HEK293 (cell line): ENCODE data around the gene TEX28.

Experiments
- GFI1B ChIP-seq: fragments of 450-650 bp; formaldehyde crosslinking; IDR thresholded peaks from 2 replicates; pipeline ENCODE4 v1.5.1; 2016; ENCODE audit warnings: missing biosample characterization, missing genetic modification characterization
- OVOL3 ChIP-seq: fragments of 450-650 bp; formaldehyde crosslinking; IDR thresholded peaks from 2 replicates; pipeline ENCODE4 v1.5.1; 2016; ENCODE audit warnings: missing biosample characterization, missing genetic modification characterization
- ZBTB21 ChIP-seq: fragments of 450-650 bp; formaldehyde crosslinking; IDR thresholded peaks from 2 replicates; pipeline ENCODE4 v1.5.1; 2017; ENCODE audit warnings: missing biosample characterization, missing genetic modification characterization
- ZFP3 ChIP-seq: fragments of 450-650 bp; formaldehyde crosslinking; IDR thresholded peaks from 2 replicates; pipeline ENCODE4 v1.5.1; 2016; ENCODE audit warnings: low read depth, missing biosample characterization, missing genetic modification characterization
- ZFP37 ChIP-seq: fragments of 450-650 bp; formaldehyde crosslinking; IDR thresholded peaks from 2 replicates; pipeline ENCODE4 v1.5.1; 2016; ENCODE audit warnings: missing biosample characterization, missing genetic modification characterization
- ZNF121 ChIP-seq: fragments of 450-650 bp; formaldehyde crosslinking; IDR thresholded peaks from 2 replicates; pipeline ENCODE4 v1.5.1; 2016; ENCODE audit warnings: missing biosample characterization, missing genetic modification characterization
- ZNF138 ChIP-seq: fragments of 450-650 bp; formaldehyde crosslinking; IDR thresholded peaks from 2 replicates; pipeline ENCODE4 v1.5.1; 2016; ENCODE audit warnings: missing biosample characterization, missing genetic modification characterization, borderline replicate concordance
- ZNF146 ChIP-seq: fragments of 450-650 bp; formaldehyde crosslinking; IDR thresholded peaks from 2 replicates; pipeline ENCODE4 v1.5.1; 2016; ENCODE audit warnings: missing biosample characterization, missing genetic modification characterization
- ZNF223 ChIP-seq: fragments of 450-650 bp; formaldehyde crosslinking; IDR thresholded peaks from 2 replicates; pipeline ENCODE4 v1.5.1; 2016; ENCODE audit warnings: missing biosample characterization, missing genetic modification characterization
- ZNF266 ChIP-seq: fragments of 450-650 bp; formaldehyde crosslinking; IDR thresholded peaks from 2 replicates; pipeline ENCODE4 v1.5.1; 2016; ENCODE audit warnings: missing biosample characterization, missing genetic modification characterization, low read depth
- ZNF302 ChIP-seq: fragments of 450-650 bp; formaldehyde crosslinking; IDR thresholded peaks from 2 replicates; pipeline ENCODE4 v1.5.1; 2016; ENCODE audit warnings: missing biosample characterization, missing genetic modification characterization, low read depth
- ZNF341 ChIP-seq: fragments of 450-650 bp; formaldehyde crosslinking; IDR thresholded peaks from 2 replicates; pipeline ENCODE4; 2016; ENCODE audit warnings: low read depth, missing biosample characterization, missing genetic modification characterization
- ZNF354C ChIP-seq: fragments of 450-650 bp; formaldehyde crosslinking; IDR thresholded peaks from 2 replicates; pipeline ENCODE4 v1.5.1; 2016; ENCODE audit warnings: missing biosample characterization, missing genetic modification characterization, low read depth, borderline replicate concordance
- ZNF366 ChIP-seq: fragments of 450-650 bp; formaldehyde crosslinking; conservative IDR thresholded peaks from 2 replicates; pipeline ENCODE4 v1.5.1; 2016; ENCODE audit warnings: missing biosample characterization, missing genetic modification characterization
- ZNF394 ChIP-seq: fragments of 450-650 bp; formaldehyde crosslinking; IDR thresholded peaks from 2 replicates; pipeline ENCODE4 v1.5.1; 2016; ENCODE audit warnings: missing biosample characterization, missing genetic modification characterization, mild to moderate bottlenecking, moderate library complexity, borderline replicate concordance
- ZNF404 ChIP-seq: fragments of 450-650 bp; formaldehyde crosslinking; IDR thresholded peaks from 2 replicates; pipeline ENCODE4 v1.5.1; 2017; ENCODE audit warnings: missing biosample characterization, missing genetic modification characterization
- ZNF433 ChIP-seq: fragments of 450-650 bp; formaldehyde crosslinking; IDR thresholded peaks from 2 replicates; pipeline ENCODE4 v1.5.1; 2016; ENCODE audit warnings: missing biosample characterization, missing genetic modification characterization, low read depth
- ZNF510 ChIP-seq: fragments of 450-650 bp; formaldehyde crosslinking; IDR thresholded peaks from 2 replicates; pipeline ENCODE4 v1.5.1; 2018; ENCODE audit warnings: mild to moderate bottlenecking, missing genetic modification characterization, missing biosample characterization; ENCODE audit not compliant: insufficient replicate concordance
- ZNF555 ChIP-seq: fragments of 450-650 bp; formaldehyde crosslinking; conservative IDR thresholded peaks from 2 replicates; pipeline ENCODE4 v1.5.1; 2017; ENCODE audit warnings: missing biosample characterization, mild to moderate bottlenecking, missing genetic modification characterization, inconsistent platforms
- ZNF664 ChIP-seq: fragments of 450-650 bp; formaldehyde crosslinking; IDR thresholded peaks from 2 replicates; pipeline ENCODE4 v1.5.1; 2016; ENCODE audit warnings: missing biosample characterization, missing genetic modification characterization
- ZXDB ChIP-seq: fragments of 450-650 bp; formaldehyde crosslinking; IDR thresholded peaks from 2 replicates; pipeline ENCODE4 v1.5.1; 2016; ENCODE audit warnings: missing biosample characterization, missing genetic modification characterization
- TF ChIP-seq, protein P1 (sequence below): fragments of 450-650 bp; formaldehyde crosslinking; IDR thresholded peaks from 2 replicates; pipeline ENCODE4 v1.5.1; 2016; ENCODE audit warnings: missing biosample characterization, missing genetic modification characterization
- TF ChIP-seq, protein P2 (sequence below): fragments of 450-650 bp; formaldehyde crosslinking; IDR thresholded peaks from 2 replicates; pipeline ENCODE4 v1.5.1; 2016; ENCODE audit warnings: missing biosample characterization, missing genetic modification characterization
- TF ChIP-seq, protein P3 (sequence below): fragments of 450-650 bp; formaldehyde crosslinking; IDR thresholded peaks from 2 replicates; pipeline ENCODE4 v1.5.1; 2016; ENCODE audit warnings: missing biosample characterization, missing genetic modification characterization
- TF ChIP-seq, protein P4 (sequence below): fragments of 450-650 bp; formaldehyde crosslinking; conservative IDR thresholded peaks from 2 replicates; pipeline ENCODE4 v1.5.1; 2016; ENCODE audit warnings: low read depth, missing biosample characterization, missing genetic modification characterization

TEX28 gene

DNA sequence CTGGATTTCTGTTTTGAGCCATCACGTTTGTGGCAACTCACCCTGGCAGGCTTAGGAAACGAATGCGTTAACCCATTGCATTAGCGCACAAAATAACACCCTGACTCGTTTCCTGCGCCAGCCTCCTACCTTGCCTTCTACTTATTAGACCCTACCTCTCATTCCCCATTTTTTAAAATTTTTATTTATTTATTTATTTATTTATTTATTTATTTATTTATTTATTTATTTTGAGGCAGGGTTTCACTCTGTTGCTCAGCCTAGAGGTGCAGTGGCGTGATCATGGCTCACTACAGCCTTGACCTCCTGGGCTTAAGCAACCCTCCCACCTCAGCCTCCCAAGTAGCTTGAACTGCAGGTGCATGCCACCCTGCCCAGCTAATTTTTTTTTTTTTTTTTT lies 8.1 kb upstream of the TEX28 start (continued):
- peak; percentile 75; the same call in 1 of the 2 replicates for TF ChIP-seq ZNF433 (tag by site-specific recombination)
- TF ChIP-seq ZNF146, result peak; percentile 6; the same call in 1 of the 2 replicates
- TF ChIP-seq ZXDB, result peak; percentile 86
- TF ChIP-seq ZNF121 (tag by site-specific recombination), result 0 out of 2 replicates have a peak, but pooled peaks have one; percentile 48
- TF ChIP-seq, protein P1, sequence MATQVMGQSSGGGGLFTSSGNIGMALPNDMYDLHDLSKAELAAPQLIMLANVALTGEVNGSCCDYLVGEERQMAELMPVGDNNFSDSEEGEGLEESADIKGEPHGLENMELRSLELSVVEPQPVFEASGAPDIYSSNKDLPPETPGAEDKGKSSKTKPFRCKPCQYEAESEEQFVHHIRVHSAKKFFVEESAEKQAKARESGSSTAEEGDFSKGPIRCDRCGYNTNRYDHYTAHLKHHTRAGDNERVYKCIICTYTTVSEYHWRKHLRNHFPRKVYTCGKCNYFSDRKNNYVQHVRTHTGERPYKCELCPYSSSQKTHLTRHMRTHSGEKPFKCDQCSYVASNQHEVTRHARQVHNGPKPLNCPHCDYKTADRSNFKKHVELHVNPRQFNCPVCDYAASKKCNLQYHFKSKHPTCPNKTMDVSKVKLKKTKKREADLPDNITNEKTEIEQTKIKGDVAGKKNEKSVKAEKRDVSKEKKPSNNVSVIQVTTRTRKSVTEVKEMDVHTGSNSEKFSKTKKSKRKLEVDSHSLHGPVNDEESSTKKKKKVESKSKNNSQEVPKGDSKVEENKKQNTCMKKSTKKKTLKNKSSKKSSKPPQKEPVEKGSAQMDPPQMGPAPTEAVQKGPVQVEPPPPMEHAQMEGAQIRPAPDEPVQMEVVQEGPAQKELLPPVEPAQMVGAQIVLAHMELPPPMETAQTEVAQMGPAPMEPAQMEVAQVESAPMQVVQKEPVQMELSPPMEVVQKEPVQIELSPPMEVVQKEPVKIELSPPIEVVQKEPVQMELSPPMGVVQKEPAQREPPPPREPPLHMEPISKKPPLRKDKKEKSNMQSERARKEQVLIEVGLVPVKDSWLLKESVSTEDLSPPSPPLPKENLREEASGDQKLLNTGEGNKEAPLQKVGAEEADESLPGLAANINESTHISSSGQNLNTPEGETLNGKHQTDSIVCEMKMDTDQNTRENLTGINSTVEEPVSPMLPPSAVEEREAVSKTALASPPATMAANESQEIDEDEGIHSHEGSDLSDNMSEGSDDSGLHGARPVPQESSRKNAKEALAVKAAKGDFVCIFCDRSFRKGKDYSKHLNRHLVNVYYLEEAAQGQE (tag by site-specific recombination), result peak; percentile 83
- peak; percentile 72; the same call in 1 of the 2 replicates for TF ChIP-seq ZNF138 (tag by site-specific recombination)
- 0 out of 2 replicates have a peak, but pooled peaks have one; percentile 29 for TF ChIP-seq ZNF302 (tag by site-specific recombination)
- peak; percentile 56; the same call in 1 of the 2 replicates for TF ChIP-seq GFI1B
- peak; percentile 91 for TF ChIP-seq ZNF510
- TF ChIP-seq OVOL3, result 0 out of 2 replicates have a peak, but pooled peaks have one; percentile 18
- TF ChIP-seq ZNF223 (tag by site-specific recombination), result 0 out of 2 replicates have a peak, but pooled peaks have one; percentile 59
- TF ChIP-seq ZNF266 (tag by site-specific recombination), result peak; percentile 92
- TF ChIP-seq ZNF366 (tag by site-specific recombination), result peak; percentile 40; the same call in 1 of the 2 replicates
- TF ChIP-seq ZNF404, result peak; percentile 31; the same call in 1 of the 2 replicates
- peak; percentile 51; the same call in 1 of the 2 replicates for TF ChIP-seq ZBTB21
- TF ChIP-seq ZFP3, result peak; percentile 55; the same call in 1 of the 2 replicates
- peak; percentile 15; the same call in 1 of the 2 replicates for TF ChIP-seq ZNF354C (tag by site-specific recombination)
- TF ChIP-seq, protein P2, sequence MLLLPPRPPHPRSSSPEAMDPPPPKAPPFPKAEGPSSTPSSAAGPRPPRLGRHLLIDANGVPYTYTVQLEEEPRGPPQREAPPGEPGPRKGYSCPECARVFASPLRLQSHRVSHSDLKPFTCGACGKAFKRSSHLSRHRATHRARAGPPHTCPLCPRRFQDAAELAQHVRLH (tag by site-specific recombination), result peak; percentile 78
- TF ChIP-seq ZFP37 (tag by site-specific recombination), result peak; percentile 89
- TF ChIP-seq, protein P3, sequence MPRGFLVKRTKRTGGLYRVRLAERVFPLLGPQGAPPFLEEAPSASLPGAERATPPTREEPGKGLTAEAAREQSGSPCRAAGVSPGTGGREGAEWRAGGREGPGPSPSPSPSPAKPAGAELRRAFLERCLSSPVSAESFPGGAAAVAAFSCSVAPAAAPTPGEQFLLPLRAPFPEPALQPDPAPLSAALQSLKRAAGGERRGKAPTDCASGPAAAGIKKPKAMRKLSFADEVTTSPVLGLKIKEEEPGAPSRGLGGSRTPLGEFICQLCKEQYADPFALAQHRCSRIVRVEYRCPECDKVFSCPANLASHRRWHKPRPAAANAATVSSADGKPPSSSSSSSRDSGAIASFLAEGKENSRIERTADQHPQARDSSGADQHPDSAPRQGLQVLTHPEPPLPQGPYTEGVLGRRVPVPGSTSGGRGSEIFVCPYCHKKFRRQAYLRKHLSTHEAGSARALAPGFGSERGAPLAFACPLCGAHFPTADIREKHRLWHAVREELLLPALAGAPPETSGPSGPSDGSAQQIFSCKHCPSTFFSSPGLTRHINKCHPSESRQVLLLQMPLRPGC (tag by site-specific recombination), result peak; percentile 21; the same call in 1 of the 2 replicates
- peak; percentile 99 for TF ChIP-seq ZNF555 (tag by site-specific recombination)
- peak; percentile 99 for TF ChIP-seq ZNF394 (tag by site-specific recombination)
- TF ChIP-seq, protein P4, sequence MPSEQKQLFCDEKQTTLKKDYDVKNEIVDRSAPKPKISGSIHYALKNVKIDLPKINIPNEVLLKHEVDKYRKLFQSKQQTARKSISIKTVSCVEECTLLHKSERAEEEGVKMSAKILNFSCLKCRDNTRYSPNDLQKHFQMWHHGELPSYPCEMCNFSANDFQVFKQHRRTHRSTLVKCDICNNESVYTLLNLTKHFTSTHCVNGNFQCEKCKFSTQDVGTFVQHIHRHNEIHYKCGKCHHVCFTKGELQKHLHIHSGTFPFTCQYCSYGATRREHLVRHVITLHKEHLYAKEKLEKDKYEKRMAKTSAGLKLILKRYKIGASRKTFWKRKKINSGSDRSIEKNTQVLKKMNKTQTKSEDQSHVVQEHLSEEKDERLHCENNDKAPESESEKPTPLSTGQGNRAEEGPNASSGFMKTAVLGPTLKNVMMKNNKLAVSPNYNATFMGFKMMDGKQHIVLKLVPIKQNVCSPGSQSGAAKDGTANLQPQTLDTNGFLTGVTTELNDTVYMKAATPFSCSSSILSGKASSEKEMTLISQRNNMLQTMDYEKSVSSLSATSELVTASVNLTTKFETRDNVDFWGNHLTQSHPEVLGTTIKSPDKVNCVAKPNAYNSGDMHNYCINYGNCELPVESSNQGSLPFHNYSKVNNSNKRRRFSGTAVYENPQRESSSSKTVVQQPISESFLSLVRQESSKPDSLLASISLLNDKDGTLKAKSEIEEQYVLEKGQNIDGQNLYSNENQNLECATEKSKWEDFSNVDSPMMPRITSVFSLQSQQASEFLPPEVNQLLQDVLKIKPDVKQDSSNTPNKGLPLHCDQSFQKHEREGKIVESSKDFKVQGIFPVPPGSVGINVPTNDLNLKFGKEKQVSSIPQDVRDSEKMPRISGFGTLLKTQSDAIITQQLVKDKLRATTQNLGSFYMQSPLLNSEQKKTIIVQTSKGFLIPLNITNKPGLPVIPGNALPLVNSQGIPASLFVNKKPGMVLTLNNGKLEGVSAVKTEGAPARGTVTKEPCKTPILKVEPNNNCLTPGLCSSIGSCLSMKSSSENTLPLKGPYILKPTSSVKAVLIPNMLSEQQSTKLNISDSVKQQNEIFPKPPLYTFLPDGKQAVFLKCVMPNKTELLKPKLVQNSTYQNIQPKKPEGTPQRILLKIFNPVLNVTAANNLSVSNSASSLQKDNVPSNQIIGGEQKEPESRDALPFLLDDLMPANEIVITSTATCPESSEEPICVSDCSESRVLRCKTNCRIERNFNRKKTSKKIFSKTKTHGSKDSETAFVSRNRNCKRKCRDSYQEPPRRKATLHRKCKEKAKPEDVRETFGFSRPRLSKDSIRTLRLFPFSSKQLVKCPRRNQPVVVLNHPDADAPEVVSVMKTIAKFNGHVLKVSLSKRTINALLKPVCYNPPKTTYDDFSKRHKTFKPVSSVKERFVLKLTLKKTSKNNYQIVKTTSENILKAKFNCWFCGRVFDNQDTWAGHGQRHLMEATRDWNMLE (tag by site-specific recombination), result peak; percentile 97
- TF ChIP-seq ZNF664 (tag by site-specific recombination), result peak; percentile 81
- peak; percentile 43; the same call in 1 of the 2 replicates for TF ChIP-seq ZNF341 (tag by site-specific recombination)
